ENCODE results near the gene ASB5. TPM values are rescaled to one million over a fixed set of nuclear protein-coding genes. Genes with fewer than 3 reads are reported as not detected.

ASB5 gene
- polyA plus RNA-seq (2013): 0.12 and 0.16 TPM in 2 replicates

DNA sequence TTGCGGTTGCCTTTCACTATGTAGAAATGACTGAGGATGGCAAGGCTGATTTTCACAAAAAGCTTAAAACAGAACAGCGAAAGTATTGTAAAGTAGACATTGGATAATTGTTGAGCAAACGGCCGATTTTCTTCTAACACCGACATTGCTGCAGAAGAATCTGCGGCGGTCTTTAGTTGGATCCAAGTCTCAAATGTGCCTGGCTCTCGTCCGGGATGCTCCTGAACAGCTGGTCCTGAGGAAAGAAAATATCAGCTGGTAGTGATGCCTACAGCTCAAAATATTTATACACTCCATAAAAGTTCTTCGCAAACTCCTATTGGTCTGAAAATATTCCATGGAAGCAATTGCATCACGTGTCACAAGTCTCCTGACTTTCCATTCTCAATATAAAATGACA, at the start of gene ASB5:
Gene ASB5 (minus strand): TSS at position 260 of the 400 bp plus-strand sequence. CDS start 114 bp downstream, at position 146.
- Histone ChIP-seq H4K91ac (ENCODE audit: low read depth, low read length) (no peak within 1 kb of the TSS), H3K27me3 (ENCODE audit: insufficient read depth, low read length) (no peaks in the 10 kb centered on the region), H2AFZ (ENCODE audit: insufficient read depth, low read length, poor library complexity) (no peak within 1 kb of the TSS), H2AK5ac (ENCODE audit: low read length) (no peak within 1 kb of the TSS), H3K9me3 (ENCODE audit: insufficient read depth, low read depth, low read length) (no peaks in the 10 kb centered on the region), H3K36me3 (ENCODE audit: control insufficient read depth in 1 of 2, insufficient read depth in 2 of 2, low read length in 2 of 2) (no peaks in the 10 kb centered on the region), H3K79me1 (ENCODE audit: low read length) (no peaks in the 10 kb centered on the region), H3K27ac (ENCODE audit: low read depth, low read length) (no peak within 1 kb of the TSS), H2BK120ac (ENCODE audit: insufficient read depth, low read length, poor library complexity) (no peak within 1 kb of the TSS), H3K4me2 (ENCODE audit: low read length) (no peak within 1 kb of the TSS), H4K8ac (ENCODE audit: low read depth, low read length) (no peak within 1 kb of the TSS), H3K9ac (ENCODE audit: low read length) (no peak within 1 kb of the TSS), H3K18ac (ENCODE audit: low read length) (no peak within 1 kb of the TSS), H3K4me3 (ENCODE audit: low read depth, low read length) (no peak within 1 kb of the TSS), H3K14ac (ENCODE audit: low read length) (no peak within 1 kb of the TSS), H3K79me2 (ENCODE audit: control insufficient read depth, insufficient read depth, low read length, poor library complexity) (no peaks in the 10 kb centered on the region), H2BK5ac (ENCODE audit: low read depth, low read length, poor library complexity) (no peak within 1 kb of the TSS), H3K23ac (ENCODE audit: low read length) (no peak within 1 kb of the TSS), H2BK12ac (ENCODE audit: low read length) (no peak within 1 kb of the TSS), H3K4me1 (ENCODE audit: control insufficient read depth in 1 of 2, insufficient read depth in 2 of 2, low read length in 2 of 2) (no peaks in the 10 kb centered on the region), H3K4ac (ENCODE audit: low read depth, low read length) (no peak within 1 kb of the TSS), H4K12ac (ENCODE audit: low read depth, low read length) (no peak within 1 kb of the TSS)
- DNase-seq: no peak
- no CpG with 5 or more reads among the region's 11 CpGs for WGBS (ENCODE audit: extremely low coverage, insufficient coverage, insufficient read length)

GRCh38 chr4:176313596-176314336, 44.7 kb upstream of the ASB5 start:
- WGBS (ENCODE audit: extremely low coverage, insufficient coverage, insufficient read length): no CpG with 5 or more reads among the region's 7 CpGs
- no peak overlapping the region for H2AFZ ChIP-seq (ENCODE audit: insufficient read depth, low read length, poor library complexity)
- no peak overlapping the region for H2BK5ac ChIP-seq (ENCODE audit: low read depth, low read length, poor library complexity)
- no peaks in the 10 kb centered on the region for H3K9me3 ChIP-seq (ENCODE audit: insufficient read depth, low read depth, low read length)
- H4K12ac ChIP-seq (ENCODE audit: low read depth, low read length): no peak overlapping the region
- H3K14ac ChIP-seq (ENCODE audit: low read length): no peak overlapping the region
- no peak overlapping the region for H4K8ac ChIP-seq (ENCODE audit: low read depth, low read length)
- no peak overlapping the region for H3K27ac ChIP-seq (ENCODE audit: low read depth, low read length)
- DNase-seq: no peak
- H2AK5ac ChIP-seq (ENCODE audit: low read length): no peak overlapping the region
- no peaks in the 10 kb centered on the region for H3K79me1 ChIP-seq (ENCODE audit: low read length)
- no peak overlapping the region for H2BK12ac ChIP-seq (ENCODE audit: low read length)
- no peaks in the 10 kb centered on the region for H3K27me3 ChIP-seq (ENCODE audit: insufficient read depth, low read length)
- no peak overlapping the region for H4K91ac ChIP-seq (ENCODE audit: low read depth, low read length)
- no peak overlapping the region for H3K4me2 ChIP-seq (ENCODE audit: low read length)
- H3K36me3 ChIP-seq (ENCODE audit: control insufficient read depth in 1 of 2, insufficient read depth in 2 of 2, low read length in 2 of 2): no peaks in the 10 kb centered on the region
- H3K4me3 ChIP-seq (ENCODE audit: low read depth, low read length): no peak overlapping the region
- H3K79me2 ChIP-seq (ENCODE audit: control insufficient read depth, insufficient read depth, low read length, poor library complexity): no peaks in the 10 kb centered on the region
- H3K18ac ChIP-seq (ENCODE audit: low read length): no peak overlapping the region
- H2BK120ac ChIP-seq (ENCODE audit: insufficient read depth, low read length, poor library complexity): no peak overlapping the region
- H3K9ac ChIP-seq (ENCODE audit: low read length): no peak overlapping the region
- H3K23ac ChIP-seq (ENCODE audit: low read length): no peak overlapping the region
- no peak overlapping the region for H3K4ac ChIP-seq (ENCODE audit: low read depth, low read length)
- H3K4me1 ChIP-seq (ENCODE audit: control insufficient read depth in 1 of 2, insufficient read depth in 2 of 2, low read length in 2 of 2): no peaks in the 10 kb centered on the region

DNA sequence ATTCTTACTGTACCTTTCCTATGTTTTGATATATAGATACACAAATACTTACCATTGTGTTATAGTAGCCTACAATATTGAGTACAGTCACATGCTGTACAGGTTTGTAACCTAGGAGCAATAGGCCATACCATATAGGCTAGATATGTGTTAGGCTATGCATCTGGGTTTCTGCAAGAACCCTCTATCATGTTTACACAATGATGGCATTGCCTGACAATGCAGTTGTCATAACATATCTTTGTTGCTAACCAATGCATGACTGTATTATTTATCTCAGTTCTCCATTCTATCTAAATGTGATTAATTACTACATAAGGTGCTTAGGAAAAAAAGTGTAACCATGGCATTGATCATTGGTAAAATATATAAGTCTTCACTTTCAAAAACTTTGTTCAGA, 40.8 kb upstream of the ASB5 start:
- H3K27me3 ChIP-seq (ENCODE audit: insufficient read depth, low read length): no peaks in the 10 kb centered on the region
- H3K18ac ChIP-seq (ENCODE audit: low read length): no peak overlapping the region
- no peak overlapping the region for H2AFZ ChIP-seq (ENCODE audit: insufficient read depth, low read length, poor library complexity)
- no peaks in the 10 kb centered on the region for H3K79me2 ChIP-seq (ENCODE audit: control insufficient read depth, insufficient read depth, low read length, poor library complexity)
- no peak overlapping the region for H3K9ac ChIP-seq (ENCODE audit: low read length)
- no peaks in the 10 kb centered on the region for H3K79me1 ChIP-seq (ENCODE audit: low read length)
- H3K4me1 ChIP-seq (ENCODE audit: control insufficient read depth in 1 of 2, insufficient read depth in 2 of 2, low read length in 2 of 2): no peaks in the 10 kb centered on the region
- no peak overlapping the region for H4K12ac ChIP-seq (ENCODE audit: low read depth, low read length)
- no peak overlapping the region for H3K4ac ChIP-seq (ENCODE audit: low read depth, low read length)
- no peak overlapping the region for H4K91ac ChIP-seq (ENCODE audit: low read depth, low read length)
- H3K4me3 ChIP-seq (ENCODE audit: low read depth, low read length): no peak overlapping the region
- H3K23ac ChIP-seq (ENCODE audit: low read length): no peak overlapping the region
- no peak overlapping the region for H2BK12ac ChIP-seq (ENCODE audit: low read length)
- H3K36me3 ChIP-seq (ENCODE audit: control insufficient read depth in 1 of 2, insufficient read depth in 2 of 2, low read length in 2 of 2): no peaks in the 10 kb centered on the region
- no peaks in the 10 kb centered on the region for H3K9me3 ChIP-seq (ENCODE audit: insufficient read depth, low read depth, low read length)
- no peak overlapping the region for H3K14ac ChIP-seq (ENCODE audit: low read length)
- H3K27ac ChIP-seq (ENCODE audit: low read depth, low read length): no peak overlapping the region
- no peak overlapping the region for H3K4me2 ChIP-seq (ENCODE audit: low read length)
- no peak overlapping the region for H4K8ac ChIP-seq (ENCODE audit: low read depth, low read length)
- peak in 1 of 2 donors; percentile 44 for DNase-seq
- H2BK120ac ChIP-seq (ENCODE audit: insufficient read depth, low read length, poor library complexity): no peak overlapping the region
- H2AK5ac ChIP-seq (ENCODE audit: low read length): no peak overlapping the region
- H2BK5ac ChIP-seq (ENCODE audit: low read depth, low read length, poor library complexity): no peak overlapping the region

- no peak overlapping the region for H3K14ac ChIP-seq (ENCODE audit: low read length)
- H2BK120ac ChIP-seq (ENCODE audit: insufficient read depth, low read length, poor library complexity): no peak overlapping the region
- no peak overlapping the region for H4K8ac ChIP-seq (ENCODE audit: low read depth, low read length)
- H3K27me3 ChIP-seq (ENCODE audit: insufficient read depth, low read length): no peaks in the 10 kb centered on the region
- H3K79me2 ChIP-seq (ENCODE audit: control insufficient read depth, insufficient read depth, low read length, poor library complexity): no peaks in the 10 kb centered on the region
- no peak overlapping the region for H2AFZ ChIP-seq (ENCODE audit: insufficient read depth, low read length, poor library complexity)
- no peaks in the 10 kb centered on the region for H3K4me1 ChIP-seq (ENCODE audit: control insufficient read depth in 1 of 2, insufficient read depth in 2 of 2, low read length in 2 of 2)
- no peak overlapping the region for H3K4me2 ChIP-seq (ENCODE audit: low read length)
- no peak overlapping the region for H3K4me3 ChIP-seq (ENCODE audit: low read depth, low read length)
- no peak for DNase-seq
- H2BK12ac ChIP-seq (ENCODE audit: low read length): no peak overlapping the region
- no CpG with 5 or more reads among the region's 2 CpGs for WGBS (ENCODE audit: extremely low coverage, insufficient coverage, insufficient read length)
- H3K4ac ChIP-seq (ENCODE audit: low read depth, low read length): no peak overlapping the region
- no peak overlapping the region for H3K9ac ChIP-seq (ENCODE audit: low read length)
- H2AK5ac ChIP-seq (ENCODE audit: low read length): no peak overlapping the region
- no peak overlapping the region for H4K12ac ChIP-seq (ENCODE audit: low read depth, low read length)
- H3K23ac ChIP-seq (ENCODE audit: low read length): no peak overlapping the region
- no peak overlapping the region for H3K27ac ChIP-seq (ENCODE audit: low read depth, low read length)
- no peak overlapping the region for H4K91ac ChIP-seq (ENCODE audit: low read depth, low read length)
- H3K36me3 ChIP-seq (ENCODE audit: control insufficient read depth in 1 of 2, insufficient read depth in 2 of 2, low read length in 2 of 2): no peaks in the 10 kb centered on the region
- no peaks in the 10 kb centered on the region for H3K9me3 ChIP-seq (ENCODE audit: insufficient read depth, low read depth, low read length)
- H2BK5ac ChIP-seq (ENCODE audit: low read depth, low read length, poor library complexity): no peak overlapping the region
- H3K79me1 ChIP-seq (ENCODE audit: low read length): no peaks in the 10 kb centered on the region
- H3K18ac ChIP-seq (ENCODE audit: low read length): no peak overlapping the region
Measured at GRCh38 chr4:176309046-176309445, 40.0 kb upstream of the ASB5 start.

All from trophoblast cell (in vitro differentiated cells and primary cell).